HG02970 (cell line): Measurements from ENCODE around the gene DENR.
"Not testable (repeated sequence)": the region's sequence is repeated elsewhere in the genome, so short reads cannot be mapped to it uniquely, and the experiment has no call there.

Source experiments
- ATAC-seq: cut with Tn5 transposase; IDR thresholded peaks from one replicate; pipeline ENCODE4 v1.9.1; 2021; ENCODE audit warnings: mild to moderate bottlenecking, moderate library complexity, moderate number of reproducible peaks; ENCODE audit not compliant: unreplicated experiment, low FRiP score

Gene DENR

GRCh38 chr12:122738571-122738970 is 14.1 kb upstream of the DENR start:
- no peak for ATAC-seq

- ATAC-seq, result no peak
Measured at GRCh38 chr12:122740351-122740750, 12.3 kb upstream of the DENR start.

GRCh38 chr12:122743895-122744525 is 8.6 kb upstream of the DENR start:
- ATAC-seq, result no peak

DNA sequence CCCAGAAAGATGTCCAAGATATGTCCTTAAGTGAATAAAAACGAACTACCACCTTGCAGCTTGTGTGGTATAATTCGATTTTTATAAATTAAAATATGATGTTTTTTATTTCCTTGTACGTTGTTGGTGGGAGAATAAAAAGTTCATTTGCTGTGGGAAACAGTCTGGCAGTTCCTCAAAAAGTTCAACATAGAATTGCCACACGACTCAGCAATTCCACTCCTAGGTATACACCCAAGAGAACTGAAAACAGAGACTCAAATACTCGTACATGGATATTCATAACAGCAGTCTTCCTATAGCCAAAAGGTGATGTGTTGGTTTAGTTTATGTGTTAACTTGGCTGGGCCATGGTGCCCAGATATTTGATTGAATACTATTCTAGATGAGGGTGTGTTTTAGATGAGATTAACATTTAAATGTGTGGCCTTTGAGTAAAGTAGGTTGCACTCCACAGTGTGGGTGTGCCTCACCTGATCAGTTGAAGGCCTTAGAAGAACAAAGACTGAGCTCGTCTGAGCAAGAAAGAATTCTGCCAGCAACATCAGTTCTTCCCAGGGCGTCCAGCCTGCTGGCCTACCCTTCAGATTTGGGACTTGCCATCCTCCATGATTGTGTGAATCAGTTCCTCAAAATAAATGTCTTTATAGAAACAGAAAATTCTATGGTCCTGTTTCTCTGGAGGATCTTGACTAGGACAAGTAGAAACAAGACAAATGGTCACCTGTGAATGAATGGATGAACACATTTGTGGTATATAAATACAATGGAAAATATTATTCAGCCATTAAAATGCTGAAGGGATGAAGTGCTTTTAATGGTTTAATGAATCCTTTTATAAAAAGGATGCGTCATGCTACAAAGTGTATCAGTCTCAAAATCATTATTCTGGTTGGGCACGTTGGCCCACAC is 5.1 kb upstream of the DENR start:
- ATAC-seq, result no peak

DNA sequence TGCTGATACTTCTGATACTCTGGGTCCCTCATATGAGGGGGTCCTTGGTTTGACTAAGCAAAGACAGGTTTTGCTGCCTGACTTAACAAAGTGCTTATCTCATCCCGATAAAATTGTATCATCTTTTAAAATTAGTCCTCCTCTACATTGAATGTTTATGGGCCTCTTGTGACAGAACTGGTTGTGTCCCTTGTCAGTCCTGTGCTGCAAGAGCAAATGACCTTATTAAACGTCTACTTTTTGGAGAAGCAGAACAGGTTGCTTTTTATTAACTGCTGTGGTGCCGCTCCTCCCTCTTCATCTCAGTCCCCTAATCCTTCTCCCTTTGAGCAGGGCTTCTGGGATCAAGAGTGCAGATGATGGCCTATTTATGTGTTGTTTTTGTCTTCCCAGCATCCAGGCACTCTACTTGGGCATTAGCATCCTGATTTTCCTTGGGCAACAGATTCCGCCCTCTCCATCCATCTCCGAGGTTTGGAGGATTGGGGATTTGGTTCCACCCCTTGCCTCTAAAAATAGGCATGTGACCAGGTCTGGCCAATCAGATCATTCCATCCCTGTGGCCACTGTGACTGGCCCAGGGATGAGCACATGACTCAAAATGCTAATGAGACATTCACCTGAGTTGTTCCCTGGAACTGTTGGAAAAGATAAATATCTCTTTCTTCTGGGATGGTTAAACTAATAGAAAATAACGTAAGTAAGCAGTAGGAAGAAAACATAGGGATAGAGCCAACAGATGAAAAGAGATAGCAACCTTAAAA is 2.9 kb upstream of the DENR start:
- ATAC-seq, result no peak

- ATAC-seq, result not testable (repeated sequence)
Measured at GRCh38 chr12:122750781-122751515, 1.7 kb upstream of the DENR start.

DNA sequence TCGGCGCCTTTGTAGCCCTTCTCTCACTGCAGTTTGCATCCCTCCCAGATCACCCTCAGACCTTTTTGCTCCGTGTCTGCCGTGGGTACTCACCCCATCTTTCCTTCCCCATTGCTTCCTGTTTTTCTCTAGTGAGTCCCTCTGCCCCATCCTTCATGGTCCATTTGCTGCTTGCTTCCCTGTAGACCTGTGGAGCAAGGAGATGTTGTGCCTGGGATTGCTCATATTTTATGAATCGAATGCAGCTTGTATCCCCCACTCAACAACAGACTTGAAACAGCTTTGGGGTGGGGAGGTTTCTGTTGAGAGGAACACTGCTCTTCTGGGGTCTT is 661 bp downstream of the DENR start:
- no peak for ATAC-seq

GRCh38 chr12:122754790-122755189 is 2.2 kb downstream of the DENR start:
- ATAC-seq, result no peak

DNA sequence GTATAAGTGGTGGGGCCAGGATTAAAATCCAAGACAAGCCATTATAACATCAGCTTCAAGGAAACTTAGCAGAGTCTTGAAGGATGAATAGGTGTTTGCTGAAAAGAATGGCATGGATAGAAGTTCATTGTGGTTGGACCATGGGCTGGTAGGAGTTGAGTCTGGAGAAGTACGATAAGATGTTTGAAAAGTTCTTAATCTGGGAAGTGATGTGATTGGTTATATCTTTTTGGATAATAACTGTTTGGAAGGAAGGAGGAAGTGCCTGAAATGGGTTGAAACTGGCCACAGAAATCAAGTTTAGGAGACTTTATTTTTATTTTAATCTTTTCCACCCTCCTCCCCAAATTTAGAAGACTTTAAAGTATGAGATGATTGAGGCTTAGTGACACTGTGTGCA is 4.9 kb downstream of the DENR start:
- no peak for ATAC-seq

GRCh38 chr12:122785503-122785902 is 32.9 kb downstream of the DENR start:
- ATAC-seq, result no peak

GRCh38 chr12:122788387-122788786 is 35.8 kb downstream of the DENR start:
- no peak for ATAC-seq

- ATAC-seq, result no peak
Measured at GRCh38 chr12:122789637-122790036, 37.0 kb downstream of the DENR start.

DNA sequence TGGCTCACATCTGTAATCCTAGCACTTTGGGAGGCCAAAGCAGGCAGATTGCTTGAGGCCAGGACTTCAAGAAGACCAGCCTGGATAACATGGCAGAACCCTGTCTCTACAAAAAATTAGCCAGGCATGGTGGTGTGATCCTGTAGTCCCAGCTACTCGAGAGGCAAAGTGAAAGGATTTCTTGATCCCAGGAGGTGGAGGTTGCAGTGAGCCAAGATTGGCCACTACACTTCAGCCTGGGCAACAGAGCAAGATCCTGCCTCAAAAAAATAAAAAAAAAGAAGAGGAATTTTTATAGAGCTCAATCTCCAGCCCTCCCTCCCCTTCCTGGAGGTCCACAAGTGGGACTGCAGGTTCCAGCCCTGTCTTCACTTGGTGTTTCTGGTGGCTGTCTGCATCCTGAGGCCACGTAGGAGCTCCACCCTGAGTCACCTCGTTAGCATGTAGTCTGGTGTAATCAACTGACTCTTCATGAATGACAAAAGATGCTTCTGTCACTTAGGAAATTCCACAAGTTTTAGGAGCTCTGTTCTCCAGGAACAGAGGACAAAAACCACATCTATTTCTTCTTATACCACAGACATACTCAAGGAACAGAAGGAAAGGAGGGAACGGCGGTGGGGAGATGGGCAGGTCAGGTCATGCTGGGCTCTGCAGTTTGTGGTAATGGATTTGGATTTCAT is 37.9 kb downstream of the DENR start:
- no peak for ATAC-seq

DNA sequence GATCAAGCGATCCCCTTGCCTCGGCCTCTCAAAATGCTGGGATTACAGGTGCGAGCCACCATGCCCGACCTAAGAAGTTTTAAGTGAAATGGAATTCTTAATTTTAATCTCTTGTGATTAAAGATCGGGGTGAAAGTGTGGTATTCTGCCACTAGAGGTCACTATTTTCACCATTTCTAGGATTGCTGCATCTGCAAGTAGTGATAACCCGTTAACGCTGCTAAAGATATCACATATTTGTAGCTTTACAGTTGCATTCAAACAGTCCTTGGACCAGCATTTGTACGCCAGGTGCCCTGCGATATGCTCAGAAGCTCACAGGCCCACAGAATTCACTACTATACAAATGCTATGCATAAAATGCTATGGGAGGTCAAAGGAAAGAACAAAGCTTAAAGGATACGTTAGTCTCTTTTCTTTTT is 41.1 kb downstream of the DENR start:
- no peak for ATAC-seq

DNA sequence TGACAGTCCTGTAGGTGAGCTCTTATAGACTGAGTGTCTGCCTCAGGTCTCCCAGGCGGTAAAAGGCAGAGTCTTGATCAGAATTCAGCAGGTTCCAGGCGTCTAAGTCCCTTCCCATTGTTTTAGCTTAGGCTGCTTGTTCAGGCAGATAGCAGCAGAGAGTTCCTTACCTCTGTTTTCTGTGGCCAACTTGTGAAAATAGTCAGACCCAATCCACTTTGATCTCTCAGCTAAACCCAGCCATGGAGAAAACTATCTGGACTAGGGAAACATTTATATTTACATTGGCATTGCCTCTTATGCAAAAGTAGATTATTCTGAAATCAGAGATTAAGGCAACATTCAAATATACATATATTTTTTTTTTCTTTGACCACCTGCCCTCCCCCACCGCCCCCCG is 43.2 kb downstream of the DENR start:
- no peak for ATAC-seq

GRCh38 chr12:122799641-122800243 is 47.1 kb downstream of the DENR start:
- ATAC-seq, result no peak

DNA sequence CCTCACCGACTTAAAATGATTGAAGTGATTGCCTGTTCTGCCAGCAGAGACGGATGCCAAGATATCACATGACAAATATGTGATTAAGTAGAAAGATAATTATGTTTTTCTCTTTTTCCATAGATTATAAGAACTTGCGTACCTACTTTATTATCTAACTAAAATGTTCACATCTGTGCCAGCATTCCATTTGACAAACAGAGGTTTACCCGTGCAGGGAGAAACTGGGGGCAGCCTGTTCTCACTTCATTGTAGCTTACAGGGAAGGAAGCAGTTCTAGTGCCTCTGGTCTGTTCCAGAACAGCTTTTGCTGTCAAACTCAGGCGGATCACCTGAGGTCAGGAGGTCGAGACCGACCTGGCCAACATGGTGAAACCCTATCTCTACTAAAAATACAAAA is 51.3 kb downstream of the DENR start:
- no peak for ATAC-seq

DNA sequence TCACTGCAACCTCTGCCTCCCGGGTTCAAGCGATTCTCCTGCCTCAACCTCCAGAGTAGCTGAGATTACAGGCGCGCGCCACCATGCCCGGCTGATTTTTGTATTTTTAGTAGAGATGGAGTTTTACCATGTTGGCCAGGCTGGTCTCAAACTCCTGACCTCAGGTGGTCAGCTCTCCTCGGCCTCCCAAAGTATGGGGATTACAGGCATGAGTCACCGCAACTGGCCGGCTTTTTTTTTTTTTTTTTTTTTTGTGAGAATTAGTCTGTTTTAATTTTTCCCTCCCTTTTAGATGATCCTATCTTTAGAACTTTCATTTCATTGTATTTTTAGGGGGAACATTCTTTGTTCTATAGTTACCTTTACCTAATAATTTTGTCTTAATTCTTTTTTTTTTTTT is 52.3 kb downstream of the DENR start:
- not testable (repeated sequence) for ATAC-seq

DNA sequence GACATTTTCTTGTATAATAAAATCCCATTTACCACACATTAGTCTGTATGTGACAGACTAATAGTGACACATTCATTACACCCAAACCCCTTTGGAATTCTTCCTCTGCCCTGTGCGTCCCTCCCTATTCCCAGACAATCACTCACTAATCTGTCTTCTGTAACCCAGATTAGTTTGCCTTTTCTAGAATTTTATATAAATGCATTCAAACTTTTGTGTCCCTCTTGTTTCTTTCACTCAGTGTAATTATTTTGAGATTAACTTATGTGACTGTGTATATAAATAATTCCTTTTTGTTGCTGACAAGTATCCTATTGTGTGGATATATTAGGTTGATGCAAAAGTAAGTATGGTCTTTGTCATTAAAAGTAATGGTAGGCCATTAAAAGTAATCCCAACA is 55.0 kb downstream of the DENR start:
- ATAC-seq, result no peak

- ATAC-seq, result no peak
Measured at GRCh38 chr12:122811777-122812176, 59.2 kb downstream of the DENR start.
